HL-60 (cell line): ENCODE results near the gene MRPL2.

ENCODE experiments used
- SPI1 ChIP-seq: IDR thresholded peaks from 2 replicates; pipeline ENCODE4 v1.6.1; 2012; ENCODE audit warnings: low read depth, mild to moderate bottlenecking, borderline replicate concordance
- TF ChIP-seq, protein P1 (sequence below): IDR thresholded peaks from one replicate; pipeline ENCODE4 v1.5.1; 2011; ENCODE audit warnings: low read length, control low read depth, inconsistent platforms; ENCODE audit not compliant: insufficient read depth

GRCh38 chr6:43090559-43090956 is 31.3 kb upstream of the MRPL2 start:
- TF ChIP-seq, protein P1, sequence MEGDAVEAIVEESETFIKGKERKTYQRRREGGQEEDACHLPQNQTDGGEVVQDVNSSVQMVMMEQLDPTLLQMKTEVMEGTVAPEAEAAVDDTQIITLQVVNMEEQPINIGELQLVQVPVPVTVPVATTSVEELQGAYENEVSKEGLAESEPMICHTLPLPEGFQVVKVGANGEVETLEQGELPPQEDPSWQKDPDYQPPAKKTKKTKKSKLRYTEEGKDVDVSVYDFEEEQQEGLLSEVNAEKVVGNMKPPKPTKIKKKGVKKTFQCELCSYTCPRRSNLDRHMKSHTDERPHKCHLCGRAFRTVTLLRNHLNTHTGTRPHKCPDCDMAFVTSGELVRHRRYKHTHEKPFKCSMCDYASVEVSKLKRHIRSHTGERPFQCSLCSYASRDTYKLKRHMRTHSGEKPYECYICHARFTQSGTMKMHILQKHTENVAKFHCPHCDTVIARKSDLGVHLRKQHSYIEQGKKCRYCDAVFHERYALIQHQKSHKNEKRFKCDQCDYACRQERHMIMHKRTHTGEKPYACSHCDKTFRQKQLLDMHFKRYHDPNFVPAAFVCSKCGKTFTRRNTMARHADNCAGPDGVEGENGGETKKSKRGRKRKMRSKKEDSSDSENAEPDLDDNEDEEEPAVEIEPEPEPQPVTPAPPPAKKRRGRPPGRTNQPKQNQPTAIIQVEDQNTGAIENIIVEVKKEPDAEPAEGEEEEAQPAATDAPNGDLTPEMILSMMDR, result no peak
- no peak for TF ChIP-seq SPI1
